H1 (cell line): ENCODE data around the gene KCNMB2.

Experiments
- EP300 ChIP-seq, 2 experiments: IDR thresholded peaks; 1 replicate in 1 of 2; 2 replicates in 1 of 2; pipeline ENCODE4 v1.6.1; 2011 to 2012; ENCODE audit warnings: low read depth in 2 of 2, low read length in 2 of 2, mild to moderate bottlenecking in 2 of 2, borderline replicate concordance in 1 of 2, inconsistent platforms in 1 of 2, moderate library complexity in 1 of 2
- EZH2 ChIP-seq: fragments of 200-600 bp; sonication (generic); IDR thresholded peaks from 2 replicates; pipeline ENCODE4 v1.7.1; 2012; ENCODE audit warnings: low read depth, mild to moderate bottlenecking, moderate library complexity, low read length, inconsistent platforms; ENCODE audit not compliant: severe bottlenecking
- HDAC2 ChIP-seq, 2 experiments: fragments of 300-600 bp in 1 of 2; sonication (generic) in 1 of 2; IDR thresholded peaks; 2 replicates each; pipeline ENCODE4 v1.6.1; 2011 to 2012; ENCODE audit warnings: low read depth in 2 of 2, low read length in 2 of 2, mild to moderate bottlenecking in 2 of 2, moderate library complexity in 2 of 2, borderline replicate concordance in 1 of 2, inconsistent platforms in 1 of 2
- JUN ChIP-seq: IDR thresholded peaks from 2 replicates; pipeline ENCODE4 v1.6.1; 2011; ENCODE audit warnings: low read depth, mild to moderate bottlenecking, improper control_type of control experiment, low read length
- KDM1A ChIP-seq: fragments of 200-600, 300-600 bp; sonication (generic); IDR thresholded peaks from 2 replicates; pipeline ENCODE4 v1.7.1; 2016; ENCODE audit warnings: mild to moderate bottlenecking, low read length, borderline replicate concordance
- PHF8 ChIP-seq: fragments of 200-600 bp; sonication (generic); conservative IDR thresholded peaks from 2 replicates; pipeline ENCODE4 v1.7.1; 2012; ENCODE audit warnings: low read depth, mild to moderate bottlenecking, inconsistent platforms, low read length, moderate library complexity
- POLR2AphosphoS5 ChIP-seq: IDR thresholded peaks from 2 replicates; pipeline ENCODE4 v1.6.1; 2011; ENCODE audit warnings: low read depth, low read length
- POU5F1 ChIP-seq: IDR thresholded peaks from 2 replicates; pipeline ENCODE4 v1.6.1; 2011; ENCODE audit warnings: low read depth, mild to moderate bottlenecking, low read length, moderate library complexity
- RAD21 ChIP-seq, 2 experiments: IDR thresholded peaks in 1 of 2; conservative IDR thresholded peaks in 1 of 2; 2 replicates each; pipeline ENCODE4 v1.6.1; 2011; ENCODE audit warnings: low read depth in 2 of 2, low read length in 2 of 2, improper control_type of control experiment in 1 of 2, inconsistent platforms in 1 of 2, mild to moderate bottlenecking in 1 of 2, moderate library complexity in 1 of 2
- SAP30 ChIP-seq: fragments of 300-600 bp; sonication (generic); IDR thresholded peaks from 2 replicates; pipeline ENCODE4 v1.7.1; 2012; ENCODE audit warnings: low read length, moderate library complexity, mild to moderate bottlenecking, inconsistent platforms; ENCODE audit not compliant: insufficient read depth, insufficient replicate concordance
- TF ChIP-seq, protein P1 (sequence below), 3 experiments: IDR thresholded peaks; 1 replicate in 2 of 3; 2 replicates in 1 of 3; pipeline versions ENCODE4 v1.5.1 to v1.6.1; 2011; ENCODE audit warnings: low read length in 3 of 3, mild to moderate bottlenecking in 3 of 3, inconsistent platforms in 2 of 3, low read depth in 1 of 3, moderate library complexity in 1 of 3; ENCODE audit not compliant: insufficient read depth in 1 of 3; ENCODE audit errors: control extremely low read depth in 1 of 3

DNA sequence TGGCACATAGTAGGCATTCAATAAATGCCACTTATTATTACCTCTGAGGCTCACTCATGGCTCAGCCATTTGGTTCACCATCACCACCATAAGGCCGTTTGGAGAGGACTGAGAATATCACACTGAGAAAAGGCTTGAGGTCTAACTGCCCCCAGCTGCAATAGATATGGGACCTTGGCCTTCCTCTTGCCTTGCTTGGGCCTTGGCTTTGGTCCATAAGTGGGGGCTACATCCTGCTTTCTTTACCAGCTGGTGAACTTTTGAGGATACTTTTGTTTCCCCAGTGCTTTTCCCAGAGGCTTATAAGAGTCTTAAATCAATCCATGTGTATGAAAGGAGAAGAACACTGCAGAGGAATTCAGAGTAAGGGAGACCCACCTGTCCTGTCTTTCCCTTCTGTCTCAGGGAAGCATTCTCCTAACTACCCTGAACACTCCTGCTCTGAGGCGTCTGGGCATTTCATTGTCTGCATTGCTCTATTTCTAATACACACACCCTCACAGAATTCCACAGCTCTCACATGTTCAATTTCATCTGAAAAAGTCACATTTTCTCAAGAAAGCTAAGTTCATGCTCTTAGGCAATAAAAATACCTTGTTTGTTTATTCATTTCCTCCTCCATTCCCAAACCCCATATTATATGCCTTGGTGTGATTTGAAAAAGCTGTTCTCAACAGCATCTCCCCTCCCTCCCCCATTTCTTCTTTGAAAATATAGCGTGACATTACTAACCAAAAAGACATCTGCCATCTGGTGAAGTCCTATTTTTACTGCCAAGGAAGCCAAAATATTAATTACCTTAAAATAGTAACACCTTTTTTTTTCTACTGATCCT, 22.5 kb upstream of the KCNMB2 start:
- TF ChIP-seq EP300 (IDR thresholded peaks at IDR 0.05; ENCODE audit: borderline replicate concordance in 1 of 2, low read depth in 2 of 2, low read length in 2 of 2) (no peak), EZH2 (no peak), PHF8 (no peak), RAD21 (IDR thresholded peaks at IDR 0.05 in 1 of 2, conservative IDR thresholded peaks at IDR 0.05 in 1 of 2; ENCODE audit: low read depth in 2 of 2, low read length in 2 of 2) (no peak), JUN (no peak), KDM1A (no peak), POU5F1 (no peak), POLR2AphosphoS5 (no peak), HDAC2 (IDR thresholded peaks at IDR 0.05; ENCODE audit: borderline replicate concordance in 1 of 2, low read depth in 2 of 2, low read length in 2 of 2) (no peak), SAP30 (no peak)
- TF ChIP-seq, protein P1, sequence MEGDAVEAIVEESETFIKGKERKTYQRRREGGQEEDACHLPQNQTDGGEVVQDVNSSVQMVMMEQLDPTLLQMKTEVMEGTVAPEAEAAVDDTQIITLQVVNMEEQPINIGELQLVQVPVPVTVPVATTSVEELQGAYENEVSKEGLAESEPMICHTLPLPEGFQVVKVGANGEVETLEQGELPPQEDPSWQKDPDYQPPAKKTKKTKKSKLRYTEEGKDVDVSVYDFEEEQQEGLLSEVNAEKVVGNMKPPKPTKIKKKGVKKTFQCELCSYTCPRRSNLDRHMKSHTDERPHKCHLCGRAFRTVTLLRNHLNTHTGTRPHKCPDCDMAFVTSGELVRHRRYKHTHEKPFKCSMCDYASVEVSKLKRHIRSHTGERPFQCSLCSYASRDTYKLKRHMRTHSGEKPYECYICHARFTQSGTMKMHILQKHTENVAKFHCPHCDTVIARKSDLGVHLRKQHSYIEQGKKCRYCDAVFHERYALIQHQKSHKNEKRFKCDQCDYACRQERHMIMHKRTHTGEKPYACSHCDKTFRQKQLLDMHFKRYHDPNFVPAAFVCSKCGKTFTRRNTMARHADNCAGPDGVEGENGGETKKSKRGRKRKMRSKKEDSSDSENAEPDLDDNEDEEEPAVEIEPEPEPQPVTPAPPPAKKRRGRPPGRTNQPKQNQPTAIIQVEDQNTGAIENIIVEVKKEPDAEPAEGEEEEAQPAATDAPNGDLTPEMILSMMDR (IDR thresholded peaks at IDR 0.05; ENCODE audit: control extremely low read depth in 1 of 3, insufficient read depth in 1 of 3, low read depth in 1 of 3, low read length in 3 of 3), result no peak
